Mesenchymal stem cell (in vitro differentiated cells and primary cell): ENCODE results near the gene PRAMEF15.
"Not testable (repeated sequence)": the region's sequence is repeated elsewhere in the genome, so short reads cannot be mapped to it uniquely, and the experiment has no call there.

ENCODE experiments used
- DNase-seq: peaks from one replicate; pipeline ENCODE4 v3.0.0-alpha.2; 2013
- H2AFZ ChIP-seq: one replicate; pipeline ENCODE4 v1.6.1; 2013; ENCODE audit warnings: low read depth, mild to moderate bottlenecking, control low read depth, inconsistent platforms, low read length, moderate library complexity
- H2AK5ac ChIP-seq: 2 replicates; pipeline ENCODE4 v1.6.1; 2013; ENCODE audit warnings: low read length, moderate library complexity, mild to moderate bottlenecking, inconsistent platforms; ENCODE audit not compliant: severe bottlenecking
- H2BK120ac ChIP-seq: one replicate; pipeline ENCODE4 v1.6.1; 2013; ENCODE audit warnings: low read depth, mild to moderate bottlenecking, inconsistent platforms, low read length, moderate library complexity
- H2BK12ac ChIP-seq, 2 experiments: one replicate each; pipeline ENCODE4 v1.6.1; 2013; ENCODE audit warnings: inconsistent platforms in 2 of 2, low read length in 2 of 2, mild to moderate bottlenecking in 2 of 2, moderate library complexity in 2 of 2, control low read depth in 1 of 2
- H2BK15ac ChIP-seq: one replicate; pipeline ENCODE4 v1.6.1; 2013; ENCODE audit warnings: mild to moderate bottlenecking, low read depth, inconsistent platforms; ENCODE audit not compliant: poor library complexity, severe bottlenecking
- H2BK5ac ChIP-seq: 2 replicates; pipeline ENCODE4 v1.6.1; 2013; ENCODE audit warnings: low read depth, mild to moderate bottlenecking, low read length, control low read depth, inconsistent platforms; ENCODE audit not compliant: poor library complexity, severe bottlenecking
- H3K14ac ChIP-seq, 2 experiments: one replicate each; pipeline ENCODE4 v1.6.1; 2013; ENCODE audit warnings: inconsistent platforms in 2 of 2, low read length in 2 of 2, control low read depth in 1 of 2, mild to moderate bottlenecking in 1 of 2, moderate library complexity in 1 of 2
- H3K18ac ChIP-seq, 2 experiments: one replicate each; pipeline ENCODE4 v1.6.1; 2013; ENCODE audit warnings: inconsistent platforms in 2 of 2, low read length in 2 of 2, control low read depth in 1 of 2, low read depth in 1 of 2, mild to moderate bottlenecking in 1 of 2
- H3K23ac ChIP-seq, 2 experiments: one replicate each; pipeline ENCODE4 v1.6.1; 2013; ENCODE audit warnings: inconsistent platforms in 2 of 2, low read length in 2 of 2, mild to moderate bottlenecking in 2 of 2, moderate library complexity in 2 of 2, control low read depth in 1 of 2
- H3K27ac ChIP-seq: 2 replicates; pipeline ENCODE4 v1.5.1; 2013; ENCODE audit warnings: mild to moderate bottlenecking, moderate library complexity, low read length, control low read depth, inconsistent platforms; ENCODE audit not compliant: poor library complexity, severe bottlenecking
- H3K27me3 ChIP-seq, 2 experiments: 2 replicates each; pipeline versions ENCODE4 v1.6.1 to v1.7.0; 2013; ENCODE audit warnings: low read length in 2 of 2, mild to moderate bottlenecking in 2 of 2, moderate library complexity in 2 of 2, control low read depth in 1 of 2, inconsistent platforms in 1 of 2; ENCODE audit not compliant: control insufficient read depth in 1 of 2, insufficient read depth in 1 of 2
- H3K36me3 ChIP-seq, 2 experiments: 2 replicates each; pipeline versions ENCODE4 v1.6.1 to v1.7.0; 2013; ENCODE audit warnings: low read length in 2 of 2, control low read depth in 1 of 2, inconsistent platforms in 1 of 2, low read depth in 1 of 2, mild to moderate bottlenecking in 1 of 2; ENCODE audit not compliant: insufficient read depth in 2 of 2, control insufficient read depth in 1 of 2
- H3K4ac ChIP-seq, 2 experiments: one replicate each; pipeline ENCODE4 v1.6.1; 2013; ENCODE audit warnings: inconsistent platforms in 2 of 2, low read length in 2 of 2, mild to moderate bottlenecking in 2 of 2, moderate library complexity in 2 of 2, control low read depth in 1 of 2, low read depth in 1 of 2
- H3K4me1 ChIP-seq: 2 replicates; pipeline ENCODE4 v1.6.1; 2013; ENCODE audit warnings: low read depth, low read length, control low read depth; ENCODE audit not compliant: control insufficient read depth, insufficient read depth
- H3K4me2 ChIP-seq: 2 replicates; pipeline ENCODE4 v1.6.1; 2013; ENCODE audit warnings: low read length, mild to moderate bottlenecking, inconsistent platforms; ENCODE audit not compliant: poor library complexity, severe bottlenecking
- H3K4me3 ChIP-seq, 2 experiments: 2 replicates each; pipeline versions ENCODE4 v1.5.1 to v1.7.0; 2013; ENCODE audit warnings: low read length in 2 of 2, mild to moderate bottlenecking in 2 of 2, control low read depth in 1 of 2, low read depth in 1 of 2; ENCODE audit not compliant: insufficient read depth in 1 of 2
- H3K79me1 ChIP-seq: replicated peaks from 2 replicates; pipeline ENCODE4 v1.6.1; 2013; ENCODE audit warnings: mild to moderate bottlenecking, control low read depth, low read length, inconsistent platforms; ENCODE audit not compliant: poor library complexity, severe bottlenecking
- H3K9ac ChIP-seq: 2 replicates; pipeline ENCODE4 v1.7.0; 2013; ENCODE audit warnings: mild to moderate bottlenecking, low read length, moderate library complexity
- H3K9me3 ChIP-seq: 2 replicates; pipeline ENCODE4 v1.7.0; 2013; ENCODE audit warnings: mild to moderate bottlenecking, low read length; ENCODE audit not compliant: control insufficient read depth
- H4K8ac ChIP-seq: one replicate; pipeline ENCODE4 v1.6.1; 2013; ENCODE audit warnings: inconsistent platforms, mild to moderate bottlenecking, low read length, moderate library complexity
- H4K91ac ChIP-seq: one replicate; pipeline ENCODE4 v1.6.1; 2013; ENCODE audit warnings: mild to moderate bottlenecking, low read length, inconsistent platforms
- WGBS: methylation state at CpG from one replicate; pipeline ENCODE4 v1.1.7; 2013; ENCODE audit warnings: mixed read lengths; 5-methylcytosine and 5-hydroxymethylcytosine counted together

The PRAMEF15 gene

GRCh38 chr1:13289030-13289429 is 26.4 kb upstream of the PRAMEF15 start:
- H3K4me3 ChIP-seq, DNase-seq, H4K8ac ChIP-seq, H3K36me3 ChIP-seq, H3K9me3 ChIP-seq, H3K27me3 ChIP-seq, H3K14ac ChIP-seq, H3K4me1 ChIP-seq, H3K4ac ChIP-seq, H2BK15ac ChIP-seq, H2AFZ ChIP-seq, H2AK5ac ChIP-seq, H3K23ac ChIP-seq, H3K27ac ChIP-seq, H4K91ac ChIP-seq, H3K18ac ChIP-seq, H3K4me2 ChIP-seq, H2BK12ac ChIP-seq, H3K9ac ChIP-seq, H2BK120ac ChIP-seq, H3K79me1 ChIP-seq, H2BK5ac ChIP-seq: not testable (repeated sequence)
- WGBS = no CpG with 5 or more reads among the region's 3 CpGs

GRCh38 chr1:13297216-13297931 is 18.0 kb upstream of the PRAMEF15 start:
- not testable (repeated sequence) for H3K4ac ChIP-seq, H3K9ac ChIP-seq, H2BK120ac ChIP-seq, H3K9me3 ChIP-seq, H3K14ac ChIP-seq, H3K36me3 ChIP-seq, DNase-seq, H2BK5ac ChIP-seq, H2BK15ac ChIP-seq, H3K18ac ChIP-seq, H3K4me3 ChIP-seq, H3K27ac ChIP-seq, H2BK12ac ChIP-seq, H3K27me3 ChIP-seq, H2AK5ac ChIP-seq, H4K8ac ChIP-seq, H3K23ac ChIP-seq, H4K91ac ChIP-seq, H3K79me1 ChIP-seq, H2AFZ ChIP-seq, H3K4me1 ChIP-seq, H3K4me2 ChIP-seq
- no CpG with 5 or more reads among the region's 5 CpGs for WGBS

GRCh38 chr1:13298699-13299098 is 16.7 kb upstream of the PRAMEF15 start:
- not testable (repeated sequence) for H2BK5ac ChIP-seq, H3K27me3 ChIP-seq, H2AK5ac ChIP-seq, H3K79me1 ChIP-seq, DNase-seq, H3K36me3 ChIP-seq, H3K27ac ChIP-seq, H3K18ac ChIP-seq, H3K4me1 ChIP-seq, H3K14ac ChIP-seq, H3K9ac ChIP-seq, H3K4me3 ChIP-seq, H4K8ac ChIP-seq, H3K4ac ChIP-seq, H2BK12ac ChIP-seq, H3K23ac ChIP-seq, H4K91ac ChIP-seq, H3K9me3 ChIP-seq, H2BK120ac ChIP-seq, H2AFZ ChIP-seq, H3K4me2 ChIP-seq, H2BK15ac ChIP-seq
- WGBS = 80% methylated on average over 3 of the region's 27 CpGs

DNA sequence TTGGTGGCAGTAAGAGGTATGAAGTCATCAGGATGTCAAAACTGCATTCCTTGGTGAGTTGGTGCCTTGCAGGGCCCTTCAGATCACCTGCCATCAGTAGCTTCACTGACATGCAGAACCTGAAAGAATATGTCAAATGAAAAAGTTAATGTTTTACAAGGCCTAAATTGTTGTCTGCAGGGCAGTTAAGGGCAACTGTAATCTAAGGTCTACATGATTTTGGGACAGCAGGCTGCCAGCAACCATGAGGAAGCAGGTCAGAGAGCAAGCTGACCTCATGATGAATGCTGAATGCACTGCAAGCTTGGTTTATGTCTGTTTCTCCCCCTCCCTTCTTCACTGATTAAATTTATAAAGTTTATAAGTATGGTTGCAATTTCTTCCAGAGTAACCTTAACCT is 13.2 kb upstream of the PRAMEF15 start:
- H3K4me3 ChIP-seq, H4K8ac ChIP-seq, H3K4me1 ChIP-seq, H3K23ac ChIP-seq, H2AK5ac ChIP-seq, DNase-seq, H3K9me3 ChIP-seq, H3K27me3 ChIP-seq, H3K18ac ChIP-seq, H3K4me2 ChIP-seq, H3K4ac ChIP-seq, H2BK5ac ChIP-seq, H2BK12ac ChIP-seq, H3K9ac ChIP-seq, H4K91ac ChIP-seq, H2AFZ ChIP-seq, H3K14ac ChIP-seq, H3K79me1 ChIP-seq, H2BK120ac ChIP-seq, H3K36me3 ChIP-seq, H2BK15ac ChIP-seq, H3K27ac ChIP-seq: not testable (repeated sequence)
